Fibroblast of villous mesenchyme (primary cell): ENCODE results near the gene CTNNA3. TPM values are rescaled to one million over a fixed set of nuclear protein-coding genes. Genes with fewer than 3 reads are reported as not detected.

ENCODE experiments used
- DNase-seq: peaks from one replicate; pipeline ENCODE4 v3.0.0-alpha.2; 2010; ENCODE audit warnings: low read depth
- H3K4me3 ChIP-seq: 2 replicates; pipeline ENCODE4 v1.5.1; 2011; ENCODE audit warnings: low read depth, mild to moderate bottlenecking, low read length
- CTCF ChIP-seq: IDR thresholded peaks from 2 replicates; pipeline ENCODE4 v1.5.1; 2012; ENCODE audit warnings: low read depth, mild to moderate bottlenecking, low read length; ENCODE audit not compliant: insufficient read depth
- total RNA-seq: library from RNA; depleted of rRNA; stranded (reverse); fragments of >200 nt; gene quantifications from 2 replicates; pipeline ENCODE4 v1.2.3, GENCODE V29; 2012

Gene CTNNA3
- total RNA-seq, 1 donor = not detected

- no peak overlapping the region for H3K4me3 ChIP-seq
- DNase-seq = no peak
- no peak for TF ChIP-seq CTCF
Observed at GRCh38 chr10:67288688-67289410, 407.1 kb downstream of the CTNNA3 start.

- no peak for TF ChIP-seq CTCF
- DNase-seq = no peak
- no peak overlapping the region for H3K4me3 ChIP-seq
Observed at GRCh38 chr10:67284589-67284988, 411.4 kb downstream of the CTNNA3 start.

- H3K4me3 ChIP-seq = no peak overlapping the region
- no peak for TF ChIP-seq CTCF
- DNase-seq = no peak
Observed at GRCh38 chr10:67282871-67283270, 413.1 kb downstream of the CTNNA3 start.

DNA sequence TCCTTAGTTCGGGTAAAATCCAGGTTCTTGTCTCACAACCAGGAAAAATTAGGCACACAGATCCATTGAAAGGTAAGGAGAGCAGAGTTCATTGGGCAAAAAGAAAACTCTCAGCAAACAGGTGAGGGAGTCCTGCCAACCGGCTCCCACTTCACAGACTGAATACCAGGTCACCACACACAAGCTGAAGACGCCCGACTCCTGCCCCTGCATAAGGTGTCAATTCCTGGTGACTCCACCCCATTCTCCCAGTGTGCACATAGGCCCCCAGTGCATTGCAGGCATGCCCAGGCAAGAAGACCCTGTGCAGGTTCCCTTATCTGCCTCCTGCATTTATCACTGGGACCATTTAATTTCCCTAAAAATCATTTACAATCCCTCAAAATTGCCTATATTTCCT lies 415.6 kb downstream of the CTNNA3 start:
- no peak for TF ChIP-seq CTCF
- DNase-seq = no peak
- H3K4me3 ChIP-seq = no peak overlapping the region

DNA sequence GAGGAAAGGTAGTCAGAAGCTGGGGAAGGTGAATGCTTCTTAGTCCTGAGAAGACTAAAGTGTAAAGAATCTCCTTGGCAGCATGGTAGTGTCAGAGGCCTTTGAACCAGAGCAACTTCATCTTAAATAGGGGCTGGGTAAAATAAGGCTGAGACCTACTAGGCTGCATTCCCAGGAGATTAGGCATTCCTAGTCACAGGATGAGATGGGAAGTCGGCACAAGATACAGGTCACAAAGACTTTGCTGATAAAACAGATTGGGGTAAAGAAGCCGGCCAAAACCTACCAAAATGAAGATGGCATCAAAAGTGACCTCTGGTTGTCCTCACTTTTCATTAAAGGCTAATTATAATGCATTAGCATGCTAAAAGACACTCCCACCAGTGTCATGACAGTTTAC lies 418.6 kb downstream of the CTNNA3 start:
- no peak for TF ChIP-seq CTCF
- DNase-seq = no peak
- H3K4me3 ChIP-seq = no peak overlapping the region

GRCh38 chr10:67269828-67270227 lies 426.2 kb downstream of the CTNNA3 start:
- TF ChIP-seq CTCF = no peak
- H3K4me3 ChIP-seq = no peak overlapping the region
- DNase-seq = no peak

DNA sequence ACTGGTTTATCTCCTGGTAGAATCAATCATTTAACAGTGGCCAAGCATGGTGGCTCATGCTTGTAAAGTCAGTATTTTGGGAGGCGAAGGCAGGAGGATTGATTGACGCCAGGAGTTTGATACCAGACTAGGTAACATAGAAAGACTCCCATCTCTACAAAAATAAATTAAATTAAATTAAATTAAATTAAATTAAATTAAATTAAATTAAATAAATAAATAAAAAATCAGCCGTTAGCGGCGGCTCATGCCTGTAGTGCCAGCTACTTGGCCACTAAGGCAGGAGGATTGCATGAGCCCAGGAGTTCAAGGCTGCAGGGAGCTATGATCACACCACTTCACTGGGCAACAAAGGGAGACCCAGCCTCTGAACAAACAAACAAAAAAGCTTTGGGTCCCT lies 427.8 kb downstream of the CTNNA3 start:
- TF ChIP-seq CTCF = no peak
- no peak for DNase-seq
- no peak overlapping the region for H3K4me3 ChIP-seq
